Colonic mucosa (tissue), 4 donors: Measurements from ENCODE around the gene UBXN10. TPM values are rescaled to one million over a fixed set of nuclear protein-coding genes. Genes with fewer than 3 reads are reported as not detected.

Source experiments
- DNase-seq: peaks from one replicate; pipeline ENCODE4 v3.0.0-alpha.2; 2020
- H3K27ac ChIP-seq: fragments of 200-600 bp; one replicate; pipeline ENCODE4 v1.8.0; 2021
- H3K27me3 ChIP-seq: fragments of 200-600 bp; one replicate; pipeline ENCODE4 v1.8.0; 2021
- H3K36me3 ChIP-seq: fragments of 200-600 bp; one replicate; pipeline ENCODE4 v1.8.0; 2021
- H3K4me1 ChIP-seq: fragments of 200-600 bp; one replicate; pipeline ENCODE4 v1.8.0; 2021; ENCODE audit warnings: mild to moderate bottlenecking
- H3K4me3 ChIP-seq: fragments of 200-600 bp; one replicate; pipeline ENCODE4 v1.8.0; 2021
- H3K9ac ChIP-seq, 2 donors: one replicate each; pipeline ENCODE4 v1.7.0; 2013; ENCODE audit warnings: control low read depth in 2 of 2, low read depth in 2 of 2, low read length in 2 of 2
- H3K9me3 ChIP-seq: fragments of 200-600 bp; one replicate; pipeline ENCODE4 v1.8.0; 2021
- intact Hi-C: fragments of 100-400 bp; cut with DNase I; formaldehyde crosslinking; loops from one replicate; pipeline ENCODE4 v1.14.1; 2022
- total RNA-seq, 2 donors: library from RNA; stranded (reverse); fragmentation: NEBNext Ultra II Directional in 1 of 2; extraction: Animal tissue kit (Norgen Biotek cat#: 25700) in 1 of 2; gene quantifications; one replicate each; pipeline ENCODE4 v1.2.1, GENCODE V29; 2021
- TF ChIP-seq, protein P1 (sequence below): fragments of 200-600 bp; IDR thresholded peaks from one replicate; pipeline ENCODE4 v1.8.0; 2022; ENCODE audit warnings: antibody characterized with exemption, mild to moderate bottlenecking
- donor health status: healthy.
- donor health status: DM: no; HTN: no; CAD: no.
- donor health status: DM: no; HTN: no; CAD: no.

Gene UBXN10
- total RNA-seq, 2 donors from 2014 or later, result 3.3 to 3.5 TPM

DNA sequence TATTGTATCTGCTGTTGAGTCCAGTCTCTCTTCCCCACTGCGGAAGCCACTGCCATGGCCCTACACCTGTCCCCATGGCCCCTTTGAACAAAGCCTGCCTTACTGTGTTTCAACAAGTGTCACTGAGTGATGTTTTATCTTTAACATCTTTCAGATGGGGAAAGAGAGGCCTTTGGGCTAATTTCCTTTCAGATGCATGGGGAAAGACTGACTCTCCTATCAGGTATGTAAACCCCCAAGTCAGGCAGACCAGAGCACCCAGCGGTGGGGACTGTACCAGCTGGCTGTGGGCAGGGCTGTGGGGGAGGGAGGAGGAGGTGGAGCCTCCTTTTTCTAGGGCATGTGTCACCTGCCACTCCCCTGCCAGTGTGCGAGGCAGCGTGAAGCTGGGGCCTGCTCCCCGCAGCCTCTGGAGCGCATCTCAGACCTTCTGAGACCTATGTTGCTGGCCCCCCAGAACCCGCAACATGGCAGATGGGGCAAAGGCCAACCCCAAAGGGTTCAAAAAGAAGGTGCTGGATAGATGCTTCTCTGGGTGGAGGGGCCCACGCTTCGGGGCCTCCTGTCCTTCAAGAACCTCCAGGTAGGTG lies 46.8 kb upstream of the UBXN10 start, which contains the start of gene PLA2G2F:
Gene PLA2G2F, plus strand, starts transcription at position 363 of the 590 bp plus-strand sequence. Its CDS starts 105 bp downstream, at position 468.
- Histone ChIP-seq H3K27me3 (no peaks in the 10 kb centered on the region), H3K9me3 (no peaks in the 10 kb centered on the region), H3K4me3 (no peak within 1 kb of the TSS), H3K9ac (no peak within 1 kb of the TSS), H3K27ac (no peak within 1 kb of the TSS), H3K36me3 (no peaks in the 10 kb centered on the region), H3K4me1 (no peaks in the 10 kb centered on the region)
- no peak for DNase-seq
- intact Hi-C loops, result no loop called here
- TF ChIP-seq, protein P1, sequence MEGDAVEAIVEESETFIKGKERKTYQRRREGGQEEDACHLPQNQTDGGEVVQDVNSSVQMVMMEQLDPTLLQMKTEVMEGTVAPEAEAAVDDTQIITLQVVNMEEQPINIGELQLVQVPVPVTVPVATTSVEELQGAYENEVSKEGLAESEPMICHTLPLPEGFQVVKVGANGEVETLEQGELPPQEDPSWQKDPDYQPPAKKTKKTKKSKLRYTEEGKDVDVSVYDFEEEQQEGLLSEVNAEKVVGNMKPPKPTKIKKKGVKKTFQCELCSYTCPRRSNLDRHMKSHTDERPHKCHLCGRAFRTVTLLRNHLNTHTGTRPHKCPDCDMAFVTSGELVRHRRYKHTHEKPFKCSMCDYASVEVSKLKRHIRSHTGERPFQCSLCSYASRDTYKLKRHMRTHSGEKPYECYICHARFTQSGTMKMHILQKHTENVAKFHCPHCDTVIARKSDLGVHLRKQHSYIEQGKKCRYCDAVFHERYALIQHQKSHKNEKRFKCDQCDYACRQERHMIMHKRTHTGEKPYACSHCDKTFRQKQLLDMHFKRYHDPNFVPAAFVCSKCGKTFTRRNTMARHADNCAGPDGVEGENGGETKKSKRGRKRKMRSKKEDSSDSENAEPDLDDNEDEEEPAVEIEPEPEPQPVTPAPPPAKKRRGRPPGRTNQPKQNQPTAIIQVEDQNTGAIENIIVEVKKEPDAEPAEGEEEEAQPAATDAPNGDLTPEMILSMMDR, result no peak

DNA sequence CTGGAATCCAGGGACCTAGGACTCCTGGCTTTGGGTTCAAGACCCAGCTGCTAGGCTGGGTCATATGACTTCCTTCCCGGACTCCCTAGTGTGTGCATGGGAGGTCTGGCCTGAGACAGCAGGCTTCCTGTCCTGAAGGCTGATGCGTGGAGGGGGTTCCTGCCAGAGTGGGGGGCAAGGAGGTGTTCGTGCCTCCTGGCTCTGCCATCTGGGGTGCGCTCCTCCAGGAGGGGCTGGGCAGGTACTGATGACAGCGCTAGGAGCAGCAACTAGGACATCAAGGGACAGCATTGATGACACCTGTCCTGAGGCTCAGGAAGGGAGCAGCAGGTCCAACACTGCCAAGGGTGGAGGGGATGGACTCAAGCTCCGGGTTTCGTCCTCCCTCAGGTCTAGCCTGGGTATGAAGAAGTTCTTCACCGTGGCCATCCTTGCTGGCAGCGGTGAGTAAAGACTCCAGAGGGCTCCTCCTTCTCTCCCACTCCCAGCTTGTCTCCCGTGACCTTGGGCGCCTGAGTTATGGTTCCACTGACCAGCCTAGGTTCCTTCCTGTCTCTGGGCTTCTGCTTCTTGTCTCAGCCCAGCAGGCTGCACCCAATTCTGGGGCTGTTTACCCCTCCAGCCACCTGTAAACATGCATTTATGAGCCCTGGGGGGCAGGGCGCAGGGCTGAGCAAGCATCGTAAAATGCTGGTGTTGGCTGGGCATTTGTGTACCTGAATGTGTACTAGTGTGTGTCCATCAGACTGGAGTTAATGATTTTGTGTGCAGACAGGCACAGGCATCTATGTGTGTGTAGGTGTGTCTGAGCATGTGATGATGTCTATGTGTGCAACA lies 45.9 kb upstream of the UBXN10 start:
- no peak for DNase-seq
- H3K4me3 ChIP-seq, result no peak overlapping the region
- TF ChIP-seq, protein P1, result no peak
- no peak overlapping the region for H3K27ac ChIP-seq
- no peaks in the 10 kb centered on the region for H3K36me3 ChIP-seq
- intact Hi-C loops, result no loop called here
- no peak overlapping the region for H3K9ac ChIP-seq
- no peaks in the 10 kb centered on the region for H3K4me1 ChIP-seq
- H3K27me3 ChIP-seq, result no peaks in the 10 kb centered on the region
- H3K9me3 ChIP-seq, result no peaks in the 10 kb centered on the region

DNA sequence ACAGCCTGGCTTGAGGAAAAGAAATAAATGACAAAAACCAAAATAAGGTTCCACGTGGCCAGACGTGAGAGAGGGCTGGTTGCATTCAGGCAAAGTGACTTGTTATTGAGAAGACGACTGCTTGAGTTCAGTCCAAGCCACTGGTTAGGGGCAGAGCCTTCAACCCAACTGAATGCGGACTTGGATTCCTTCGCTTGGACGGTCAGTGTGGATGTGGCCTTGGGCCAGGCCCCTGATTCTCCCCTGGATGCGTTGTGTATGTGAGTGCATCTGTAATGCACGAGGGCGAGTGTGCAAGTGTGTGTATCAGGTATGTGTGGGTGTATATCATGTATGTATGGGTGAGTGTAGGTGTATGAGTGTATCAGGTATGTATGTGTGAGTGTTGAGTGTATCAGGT lies 44.9 kb upstream of the UBXN10 start:
- Histone ChIP-seq H3K27ac (no peak overlapping the region), H3K4me3 (no peak overlapping the region), H3K36me3 (no peaks in the 10 kb centered on the region), H3K9ac (no peak overlapping the region), H3K27me3 (no peaks in the 10 kb centered on the region), H3K9me3 (no peaks in the 10 kb centered on the region), H3K4me1 (no peaks in the 10 kb centered on the region)
- DNase-seq, result no peak
- TF ChIP-seq, protein P1, result no peak
- intact Hi-C loops, result no loop called here

DNA sequence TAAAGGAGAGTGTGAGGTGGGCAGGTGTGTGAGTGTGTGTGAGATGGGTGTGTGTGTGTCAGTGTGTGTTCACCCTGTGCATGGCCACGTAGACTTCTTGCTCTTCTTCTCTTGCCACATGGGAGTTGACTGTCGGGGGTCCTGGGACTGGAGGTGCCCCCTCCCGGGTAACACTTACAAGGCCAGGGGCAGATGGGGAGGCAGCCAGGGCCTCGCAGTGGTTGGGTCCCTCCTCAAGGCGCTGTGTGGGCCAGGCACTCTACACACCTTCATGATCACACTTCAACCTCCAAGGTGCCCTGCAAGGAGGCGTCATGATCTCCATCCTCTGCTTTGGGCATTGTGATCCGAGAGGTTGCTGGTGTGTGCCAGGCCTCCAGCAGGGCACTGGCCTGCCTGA lies 44.4 kb upstream of the UBXN10 start:
- Histone ChIP-seq H3K9ac (no peak overlapping the region), H3K4me1 (no peaks in the 10 kb centered on the region), H3K9me3 (no peaks in the 10 kb centered on the region), H3K4me3 (no peak overlapping the region), H3K27me3 (no peaks in the 10 kb centered on the region), H3K27ac (no peak overlapping the region), H3K36me3 (no peaks in the 10 kb centered on the region)
- DNase-seq, result no peak
- TF ChIP-seq, protein P1, result no peak
- intact Hi-C loops, result no loop called here

DNA sequence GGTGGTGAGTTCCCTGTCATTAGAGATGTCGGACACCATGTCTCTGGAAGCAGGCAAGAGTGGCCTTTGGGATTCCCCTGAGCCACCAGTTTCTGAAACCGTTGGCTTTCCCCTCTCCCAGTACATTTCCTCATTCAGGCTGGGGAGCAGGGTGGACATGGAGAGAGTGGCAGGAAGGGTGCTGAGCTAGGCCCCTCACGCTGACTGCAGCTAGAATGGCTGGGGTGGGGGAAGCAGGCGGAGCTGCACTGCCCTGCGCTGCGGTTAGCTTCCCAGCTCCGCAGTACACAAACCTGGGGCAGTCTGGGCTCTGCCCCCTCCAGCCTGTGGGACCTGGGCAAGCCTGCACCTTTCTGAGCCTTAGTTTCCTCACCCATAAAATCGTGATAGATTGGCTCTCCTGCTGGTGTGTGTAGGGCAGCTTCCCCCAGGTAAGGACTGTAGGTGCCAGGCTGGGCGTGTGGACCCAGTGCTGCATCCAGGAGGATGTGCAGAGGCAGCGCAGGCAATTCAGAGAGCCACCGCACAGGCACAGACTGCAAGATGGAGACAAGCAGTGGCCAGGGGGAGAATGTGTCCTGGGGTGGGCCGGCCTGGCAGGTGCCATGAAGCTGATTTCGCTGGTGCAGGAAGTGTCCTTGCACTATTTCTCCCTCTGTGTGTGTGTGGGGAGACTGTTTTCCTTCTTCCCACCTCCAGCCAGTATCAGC lies 43.7 kb upstream of the UBXN10 start:
- intact Hi-C loops, result no loop called here
- Histone ChIP-seq H3K27ac (no peak overlapping the region), H3K9me3 (no peaks in the 10 kb centered on the region), H3K4me1 (no peaks in the 10 kb centered on the region), H3K4me3 (no peak overlapping the region), H3K9ac (no peak overlapping the region), H3K36me3 (no peaks in the 10 kb centered on the region), H3K27me3 (no peaks in the 10 kb centered on the region)
- no peak for DNase-seq
- TF ChIP-seq, protein P1, result no peak
